Endodermal cell (in vitro differentiated cells): ENCODE data around the gene CHD9. TPM values are rescaled to one million over a fixed set of nuclear protein-coding genes. Genes with fewer than 3 reads are reported as not detected.

Experiments used
- DNase-seq: peaks from one replicate; pipeline ENCODE4 v3.0.0-alpha.2; 2017
- H3K27ac ChIP-seq: 2 replicates; pipeline ENCODE4 v1.5.1; 2013; ENCODE audit warnings: mild to moderate bottlenecking, low read depth, low read length, moderate library complexity
- H3K27me3 ChIP-seq: 2 replicates; pipeline ENCODE4 v1.6.1; 2013; ENCODE audit warnings: mild to moderate bottlenecking, low read length, moderate library complexity; ENCODE audit not compliant: insufficient read depth, control insufficient read depth, poor library complexity, severe bottlenecking
- H3K36me3 ChIP-seq: 2 replicates; pipeline ENCODE4 v1.7.0; 2013; ENCODE audit warnings: mild to moderate bottlenecking, low read length, moderate library complexity; ENCODE audit not compliant: control insufficient read depth, insufficient read depth
- H3K4me1 ChIP-seq: one replicate; pipeline ENCODE4 v1.7.0; 2013; ENCODE audit warnings: low read length; ENCODE audit not compliant: control insufficient read depth, insufficient read depth
- H3K4me3 ChIP-seq: 2 replicates; pipeline ENCODE4 v1.5.1; 2013; ENCODE audit warnings: mild to moderate bottlenecking, low read length, moderate library complexity
- H3K9ac ChIP-seq: 2 replicates; pipeline ENCODE4 v1.6.1; 2013; ENCODE audit warnings: mild to moderate bottlenecking, low read length, moderate library complexity; ENCODE audit not compliant: poor library complexity, severe bottlenecking; ENCODE audit errors: extremely low read depth
- H3K9me3 ChIP-seq: 2 replicates; pipeline ENCODE4 v1.6.1; 2013; ENCODE audit warnings: mild to moderate bottlenecking, low read length, moderate library complexity; ENCODE audit not compliant: control insufficient read depth
- H3K27ac Mint-ChIP-seq: 2 replicates; pipeline ENCODE4 v1.8.0; 2020; ENCODE audit warnings: mixed read lengths
- H3K27me3 Mint-ChIP-seq: 2 replicates; pipeline ENCODE4 v1.8.0; 2021; ENCODE audit warnings: mild to moderate bottlenecking, mixed read lengths; ENCODE audit not compliant: insufficient read depth
- H3K36me3 Mint-ChIP-seq: 2 replicates; pipeline ENCODE4 v1.8.0; 2020; ENCODE audit warnings: low read depth, mixed read lengths
- H3K4me1 Mint-ChIP-seq: 2 replicates; pipeline ENCODE4 v1.8.0; 2020; ENCODE audit warnings: mixed read lengths
- H3K4me3 Mint-ChIP-seq: 2 replicates; pipeline ENCODE4 v1.8.0; 2020; ENCODE audit warnings: mild to moderate bottlenecking, moderate library complexity, mixed read lengths
- H3K9me3 Mint-ChIP-seq: 2 replicates; pipeline ENCODE4 v1.8.0; 2020; ENCODE audit warnings: mild to moderate bottlenecking, mixed read lengths
- CTCF ChIP-seq: fragments of 200-600 bp; sonication (generic); conservative IDR thresholded peaks from 2 replicates; pipeline ENCODE4 v1.5.0; 2021; ENCODE audit warnings: antibody characterized with exemption, mild to moderate bottlenecking
- WGBS, 2 experiments: methylation state at CpG; one replicate each; pipeline versions ENCODE4 v1.1.5 to v1.1.7; 2013; ENCODE audit warnings: missing lambda C conversion rate in 2 of 2, mixed read lengths in 1 of 2; ENCODE audit not compliant: insufficient coverage in 1 of 2, insufficient read length in 1 of 2; 5-methylcytosine and 5-hydroxymethylcytosine counted together
- total RNA-seq, 2 donors: library from RNA; stranded (reverse); fragmentation: NEBNext Ultra II Directional in 1 of 2; extraction: Animal tissue kit (Norgen Biotek cat#: 25700) in 1 of 2; gene quantifications; 2 replicates in 1 of 2; 3 replicates in 1 of 2; pipeline ENCODE4 v1.2.1, GENCODE V29; 2021

The CHD9 gene
- total RNA-seq, 2 donors from 2014 or later, result 36.8 to 40.5 TPM

GRCh38 chr16:53374800-53375199 is 320.0 kb downstream of the CHD9 start:
- no peaks in the 10 kb centered on the region for H3K36me3 ChIP-seq
- no peak overlapping the region for H3K27ac Mint-ChIP-seq
- no peaks in the 10 kb centered on the region for H3K27me3 Mint-ChIP-seq
- TF ChIP-seq CTCF, result no peak
- H3K9me3 Mint-ChIP-seq, result peaks cover 10% of the 10 kb centered on the region
- no peak for DNase-seq
- no peaks in the 10 kb centered on the region for H3K36me3 Mint-ChIP-seq
- no peak overlapping the region for H3K9ac ChIP-seq
- no peak overlapping the region for H3K4me3 Mint-ChIP-seq
- 95 to 100% methylated on average over 2 to 5 of the region's 5 CpGs for WGBS, 2 experiments
- H3K4me3 ChIP-seq, result no peak overlapping the region
- peaks cover 5% of the 10 kb centered on the region for H3K4me1 Mint-ChIP-seq
- no peaks in the 10 kb centered on the region for H3K4me1 ChIP-seq
- H3K27me3 ChIP-seq, result peaks cover 44% of the 10 kb centered on the region
- no peaks in the 10 kb centered on the region for H3K9me3 ChIP-seq
- no peak overlapping the region for H3K27ac ChIP-seq

GRCh38 chr16:53378138-53378537 is 323.3 kb downstream of the CHD9 start:
- H3K9me3 Mint-ChIP-seq, result peaks cover 24% of the 10 kb centered on the region
- 50 to 52% methylated on average over 4 to 5 of the region's 5 CpGs for WGBS, 2 experiments
- Histone ChIP-seq H3K9me3 (peaks cover 4% of the 10 kb centered on the region), H3K27me3 (peaks cover 11% of the 10 kb centered on the region), H3K4me1 (no peaks in the 10 kb centered on the region), H3K36me3 (no peaks in the 10 kb centered on the region), H3K9ac (no peak overlapping the region), H3K4me3 (no peak overlapping the region), H3K27ac (no peak overlapping the region)
- no peaks in the 10 kb centered on the region for H3K27me3 Mint-ChIP-seq
- no peak for TF ChIP-seq CTCF
- H3K4me3 Mint-ChIP-seq, result no peak overlapping the region
- H3K36me3 Mint-ChIP-seq, result no peaks in the 10 kb centered on the region
- peak overlapping the region; percentile 2 for H3K27ac Mint-ChIP-seq
- no peak for DNase-seq
- peaks cover 5% of the 10 kb centered on the region for H3K4me1 Mint-ChIP-seq

Other genes with a start within 250 kb of the CHD9 start
- gene CHD9NB, start 2.1 kb upstream of the CHD9 start, total RNA-seq, result 10 to 100 TPM; 13.1 to 14.9 TPM